ENCODE measurements around the gene MPV17.

GRCh38 chr2:27304488-27305240 lies 18.2 kb downstream of the MPV17 start:
- TF ChIP-seq CTCF (IDR thresholded peaks at IDR 0.05; ENCODE audit: low read depth, low read length, poor library complexity, severe bottlenecking) = no peak
- no peak for TF ChIP-seq EZH2phosphoT487 (IDR thresholded peaks at IDR 0.05; ENCODE audit: borderline replicate concordance, low read length)
